Measurements from ENCODE around the gene TXNL4B.

TXNL4B gene

GRCh38 chr16:72093448-72094265, at the start of gene TXNL4B, which contains the start of gene DHX38:
TSS of gene TXNL4B (minus strand) at chr16:72093620. CDS start at chr16:72090749, 2,871 bp downstream.
TSS of gene DHX38 (plus strand) at chr16:72093847. CDS start at chr16:72096158, 2,311 bp downstream.
- DNase-seq (ENCODE audit: low spot score) = peak; percentile 98

- no peak for DNase-seq (ENCODE audit: low spot score)
Observed at GRCh38 chr16:72142476-72142875, 49.1 kb upstream of the TXNL4B start.

GRCh38 chr16:72139908-72140307, 46.5 kb upstream of the TXNL4B start:
- DNase-seq (ENCODE audit: low spot score) = no peak

GRCh38 chr16:72138064-72138572, 44.7 kb upstream of the TXNL4B start:
- no peak for DNase-seq (ENCODE audit: low spot score)

- DNase-seq (ENCODE audit: low spot score) = no peak
Observed at GRCh38 chr16:72137380-72138063, 44.1 kb upstream of the TXNL4B start.

- DNase-seq (ENCODE audit: low spot score) = no peak
Observed at GRCh38 chr16:72134507-72134906, 41.1 kb upstream of the TXNL4B start.

- no peak for DNase-seq (ENCODE audit: low spot score)
Observed at GRCh38 chr16:72132726-72133125, 39.3 kb upstream of the TXNL4B start.

- no peak for DNase-seq (ENCODE audit: low spot score)
Observed at GRCh38 chr16:72131036-72131435, 37.6 kb upstream of the TXNL4B start.

GRCh38 chr16:72129976-72130656, 36.7 kb upstream of the TXNL4B start:
- no peak for DNase-seq (ENCODE audit: low spot score)

- DNase-seq (ENCODE audit: low spot score) = no peak
Observed at GRCh38 chr16:72128701-72129100, 35.3 kb upstream of the TXNL4B start.

GRCh38 chr16:72126429-72126765, 33.0 kb upstream of the TXNL4B start:
- no peak for DNase-seq (ENCODE audit: low spot score)

GRCh38 chr16:72125635-72126428, 32.4 kb upstream of the TXNL4B start:
- DNase-seq (ENCODE audit: low spot score) = no peak

- DNase-seq (ENCODE audit: low spot score) = peak; percentile 59
Observed at GRCh38 chr16:72124761-72125634, 31.6 kb upstream of the TXNL4B start.

- DNase-seq (ENCODE audit: low spot score) = no peak
Observed at GRCh38 chr16:72124148-72124547, 30.7 kb upstream of the TXNL4B start.

- DNase-seq (ENCODE audit: low spot score) = no peak
Observed at GRCh38 chr16:72123426-72123825, 30.0 kb upstream of the TXNL4B start.

- no peak for DNase-seq (ENCODE audit: low spot score)
Observed at GRCh38 chr16:72122916-72123315, 29.5 kb upstream of the TXNL4B start.

- no peak for DNase-seq (ENCODE audit: low spot score)
Observed at GRCh38 chr16:72122308-72122707, 28.9 kb upstream of the TXNL4B start.

- no peak for DNase-seq (ENCODE audit: low spot score)
Observed at GRCh38 chr16:72120026-72120425, 26.6 kb upstream of the TXNL4B start.

GRCh38 chr16:72113616-72113945, 20.2 kb upstream of the TXNL4B start:
- no peak for DNase-seq (ENCODE audit: low spot score)

GRCh38 chr16:72112906-72113615, 19.6 kb upstream of the TXNL4B start:
- no peak for DNase-seq (ENCODE audit: low spot score)
